Left ventricle myocardium superior (tissue), 1 donor: Measurements from ENCODE around the gene TRIM44. TPM values are rescaled to one million over a fixed set of nuclear protein-coding genes. Genes with fewer than 3 reads are reported as not detected.
"Not testable (repeated sequence)": the region's sequence is repeated elsewhere in the genome, so short reads cannot be mapped to it uniquely, and the experiment has no call there.

Source experiments
- ATAC-seq: fragments of 200-7000 bp; cut with Tn5 transposase; one replicate; pipeline ENCODE4 v1.9.1; 2020; ENCODE audit warnings: mild to moderate bottlenecking, moderate library complexity
- DNase-seq: peaks from one replicate; pipeline ENCODE4 v3.0.0-alpha.2; 2020
- intact Hi-C: fragments of 100-400 bp; cut with micrococcal nuclease; formaldehyde crosslinking; loops from one replicate; pipeline ENCODE4 v1.11.0; 2022
- total RNA-seq: library from RNA; stranded (reverse); fragmentation: NEBNext Ultra II Directional; extraction: Animal tissue kit (Norgen Biotek cat#: 25700); gene quantifications from one replicate; pipeline ENCODE4 v1.2.1, GENCODE V29; 2021
- donor health status: DM: no; HTN: yes; CAD: no; lungs with severe emphysema.

Gene TRIM44
- total RNA-seq, 1 donor from 2014 or later: 38.5 TPM

- peak; percentile 64 for ATAC-seq
- intact Hi-C loops: no loop called here
Measured at GRCh38 chr11:35662061-35662648, 420 bp upstream of the TRIM44 start.

GRCh38 chr11:35663408-35663702 lies 780 bp downstream of the TRIM44 start:
- intact Hi-C loops: no loop called here
- ATAC-seq: no peak
- DNase-seq: no peak

More at GRCh38 chr11:35662061-35662648, 420 bp upstream of the TRIM44 start:
- DNase-seq: no peak

GRCh38 chr11:35664977-35665441 lies 2.4 kb downstream of the TRIM44 start:
- intact Hi-C loops: no loop called here
- DNase-seq (no peak), ATAC-seq (no peak)

DNA sequence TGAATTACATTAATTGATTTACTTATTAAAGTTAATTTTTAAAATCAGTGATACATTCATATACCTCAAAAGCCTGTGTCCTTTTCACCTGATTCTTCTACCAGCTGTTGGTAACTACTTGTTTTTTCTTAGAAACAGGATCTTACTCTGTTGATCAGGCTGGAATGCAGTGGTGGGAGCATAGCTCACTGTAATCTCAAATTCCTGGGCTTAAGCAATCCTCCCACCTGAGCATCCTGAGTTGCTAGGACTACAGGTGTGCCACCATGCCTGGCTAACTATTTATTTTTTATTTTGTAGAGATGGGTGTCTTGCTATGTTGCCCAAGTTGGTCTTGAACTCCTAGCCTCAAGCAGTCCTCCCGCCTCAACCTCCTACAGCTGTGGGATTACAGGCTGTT lies 4.7 kb downstream of the TRIM44 start:
- DNase-seq (no peak), ATAC-seq (no peak)
- intact Hi-C loops: no loop called here

DNA sequence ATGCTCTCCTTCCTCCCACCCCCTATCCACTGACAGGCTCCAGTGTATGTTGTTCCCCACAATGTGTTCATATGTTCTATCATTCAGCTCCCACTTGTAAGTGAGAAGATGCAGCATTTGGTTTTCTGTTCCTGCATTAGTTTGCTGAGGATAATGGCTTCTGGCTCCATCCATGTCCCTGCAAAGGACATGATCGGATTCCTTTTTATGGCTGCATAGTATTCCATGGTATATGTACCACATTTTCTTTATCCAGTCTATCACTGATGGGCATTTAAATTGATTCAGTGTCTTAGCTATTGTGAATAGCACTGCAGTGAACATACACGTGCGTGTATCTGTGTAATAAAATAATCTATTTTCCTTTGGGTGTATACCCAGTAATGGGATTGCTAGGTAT lies 5.8 kb downstream of the TRIM44 start:
- ATAC-seq, DNase-seq, intact Hi-C loops: not testable (repeated sequence)

- ATAC-seq: no peak
- intact Hi-C loops: no loop called here
- DNase-seq: no peak
Measured at GRCh38 chr11:35671396-35672127, 9.0 kb downstream of the TRIM44 start.

DNA sequence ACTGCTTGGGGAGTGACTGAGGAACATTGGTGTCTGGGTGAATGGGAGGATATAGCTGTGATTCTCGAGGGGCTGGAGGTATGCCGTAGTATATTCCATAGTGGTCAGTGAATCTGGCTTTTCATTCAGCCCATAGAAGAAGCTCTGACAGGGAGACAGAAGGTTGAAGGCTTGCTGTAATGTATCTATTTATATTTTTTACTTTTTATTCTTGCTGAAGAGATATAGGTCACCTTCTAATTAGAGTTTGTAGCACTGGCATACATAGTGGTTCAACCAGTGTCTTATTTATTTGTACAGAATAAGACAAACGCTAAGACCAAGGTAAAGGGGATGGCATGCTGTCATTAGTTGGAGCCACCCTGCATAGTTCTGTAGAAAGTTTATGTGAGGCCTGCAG lies 10.0 kb downstream of the TRIM44 start:
- ATAC-seq: peak; percentile 44
- no peak for DNase-seq
- intact Hi-C loops: no loop called here

DNA sequence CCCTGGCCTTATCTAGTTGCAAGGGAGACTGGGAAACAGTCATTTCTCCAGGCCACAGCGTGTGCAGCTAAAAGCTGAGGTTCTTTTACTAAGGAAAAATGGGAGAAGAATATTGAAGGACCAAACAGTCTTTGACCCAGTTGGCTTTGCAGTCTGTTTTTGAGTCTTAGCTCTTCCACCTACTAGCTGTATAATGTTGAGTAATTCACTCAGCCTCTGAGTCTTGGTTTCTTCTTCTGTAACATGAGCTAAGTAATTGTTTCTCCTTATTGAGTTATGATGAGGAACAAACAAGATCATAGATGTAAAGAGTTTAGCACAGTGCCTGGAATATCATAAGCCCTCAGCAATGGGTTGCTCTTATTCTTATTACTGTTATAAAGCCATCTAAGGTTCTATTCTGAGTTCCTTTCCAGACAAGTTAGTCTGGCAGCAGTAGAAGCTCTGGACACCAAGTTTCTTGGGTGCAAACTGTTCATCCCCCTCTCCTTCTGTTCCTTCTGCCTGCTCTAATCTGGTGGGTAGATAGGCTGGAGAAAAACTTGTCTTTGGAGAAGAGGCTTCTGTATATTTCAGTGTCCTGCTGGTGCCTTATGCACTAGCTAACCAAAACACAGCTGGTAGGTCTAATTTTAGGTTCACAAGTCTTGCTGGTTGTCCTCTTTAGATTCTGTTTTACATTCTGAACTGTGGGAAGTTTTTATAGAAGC lies 13.5 kb downstream of the TRIM44 start:
- ATAC-seq (peak; percentile 77), DNase-seq (no peak)
- intact Hi-C loops: no loop called here

DNA sequence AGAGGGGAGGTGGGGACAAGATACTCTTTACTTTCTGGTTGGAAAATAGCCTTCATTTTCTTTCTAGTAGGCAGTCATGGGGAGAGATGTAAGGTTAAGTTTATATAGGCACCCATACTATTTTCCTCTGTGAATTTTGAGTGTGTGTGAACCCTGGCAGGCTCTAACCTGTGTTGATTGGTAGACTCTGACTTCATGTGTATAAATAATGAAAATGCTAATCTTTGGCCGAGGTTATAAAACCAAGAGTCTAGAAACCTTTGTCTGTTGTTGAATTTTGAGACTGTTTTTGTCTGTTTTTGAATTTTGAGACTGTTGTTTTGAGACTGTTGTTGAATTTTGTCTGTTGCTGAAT lies 14.0 kb downstream of the TRIM44 start:
- ATAC-seq: peak; percentile 37
- intact Hi-C loops: no loop called here

GRCh38 chr11:35677904-35678303 lies 15.3 kb downstream of the TRIM44 start:
- intact Hi-C loops: no loop called here
- peak; percentile 16 for ATAC-seq
- no peak for DNase-seq

More for the DNA sequence above, 14.0 kb downstream of the TRIM44 start:
- no peak for DNase-seq

DNA sequence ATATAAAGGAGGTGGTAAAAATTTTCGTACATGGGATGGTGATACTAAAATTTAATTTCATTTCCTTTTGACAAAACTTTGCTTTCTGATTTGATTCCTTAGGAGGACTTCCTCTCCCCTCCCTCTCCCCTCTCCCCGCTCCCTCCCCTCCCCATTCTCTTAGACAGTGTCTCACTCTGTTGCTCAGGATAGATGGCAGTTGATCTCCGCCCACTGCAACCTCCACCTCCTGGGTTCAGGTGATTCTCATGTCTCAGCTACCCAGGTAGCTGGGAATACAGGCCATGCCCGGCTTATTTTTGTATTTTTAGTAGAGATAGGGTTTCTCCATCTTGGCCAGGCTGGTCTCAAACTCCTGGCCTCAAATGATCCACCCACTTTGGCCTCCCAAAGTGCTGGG lies 15.9 kb downstream of the TRIM44 start:
- intact Hi-C loops: no loop called here
- DNase-seq (no peak), ATAC-seq (no peak)

DNA sequence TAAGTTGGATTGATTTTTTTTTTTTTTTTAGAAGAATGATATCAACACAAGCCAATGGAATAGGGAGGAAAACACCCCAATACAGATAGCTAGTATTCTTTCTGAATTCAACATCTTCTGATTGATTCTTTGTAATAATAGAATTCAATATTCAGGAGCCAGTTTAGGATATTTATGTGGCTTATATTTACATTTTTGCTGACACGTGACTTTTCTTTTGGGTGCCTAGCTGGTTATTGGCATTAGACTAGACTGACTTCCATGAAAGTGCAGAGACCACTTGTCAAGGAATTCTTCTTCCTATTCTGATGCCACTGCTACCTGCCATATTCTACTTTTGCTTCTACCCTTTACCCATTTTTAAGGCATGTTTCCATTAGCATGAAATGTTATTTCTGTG lies 16.4 kb downstream of the TRIM44 start:
- ATAC-seq: no peak
- intact Hi-C loops: no loop called here

DNA sequence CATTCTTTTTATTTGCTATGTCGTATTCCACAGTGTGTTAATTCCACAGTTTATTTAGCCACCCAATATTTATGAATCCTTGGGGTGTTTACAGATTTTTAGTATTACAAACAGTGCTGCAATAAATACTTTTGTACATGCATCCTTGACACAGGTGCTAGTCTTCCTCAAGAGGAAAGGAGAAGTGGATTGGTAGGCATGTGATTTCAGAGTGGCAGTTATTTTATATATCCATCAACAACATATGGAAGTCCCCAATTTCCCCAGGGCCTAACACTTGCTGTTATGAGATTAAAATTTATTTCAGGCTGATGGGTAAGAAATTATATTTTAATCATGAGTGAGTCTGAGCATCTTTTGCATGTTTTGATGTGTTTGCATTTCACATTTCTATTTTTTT lies 17.9 kb downstream of the TRIM44 start:
- DNase-seq (no peak), ATAC-seq (no peak)
- intact Hi-C loops: no loop called here

More for the DNA sequence above, 16.4 kb downstream of the TRIM44 start:
- no peak for DNase-seq

DNA sequence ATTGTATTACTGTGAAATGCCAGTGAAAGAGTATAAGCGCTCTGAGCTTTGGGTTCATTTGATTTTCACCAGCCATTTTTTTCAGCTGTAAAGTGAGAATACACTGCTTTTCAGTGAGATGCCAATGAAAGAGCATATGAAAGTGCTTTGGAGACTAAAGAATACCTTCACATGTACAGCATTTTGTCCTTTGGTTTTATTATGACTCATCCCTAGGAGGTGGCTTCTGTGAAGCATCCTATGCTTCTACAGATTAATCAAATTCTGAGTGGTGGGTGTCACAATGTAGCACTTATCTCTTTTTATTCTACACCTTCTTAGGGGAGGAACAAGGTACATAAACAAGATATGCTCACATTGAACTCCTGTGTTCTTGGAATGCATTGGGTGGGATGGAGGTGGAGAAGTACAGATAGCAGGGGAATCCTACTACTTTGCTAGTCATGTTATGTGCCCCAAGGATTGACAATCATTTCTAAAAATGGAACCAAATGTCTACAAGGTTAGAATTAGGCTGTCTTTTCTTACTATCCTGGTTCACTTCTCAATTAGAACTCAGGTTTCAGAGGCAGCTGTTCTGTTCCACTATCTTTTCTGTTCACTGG lies 18.7 kb downstream of the TRIM44 start:
- no peak for DNase-seq
- intact Hi-C loops: no loop called here
- ATAC-seq: no peak

GRCh38 chr11:35682230-35683173 lies 19.9 kb downstream of the TRIM44 start:
- intact Hi-C loops: no loop called here
- no peak for DNase-seq
- ATAC-seq: peak; percentile 63

DNA sequence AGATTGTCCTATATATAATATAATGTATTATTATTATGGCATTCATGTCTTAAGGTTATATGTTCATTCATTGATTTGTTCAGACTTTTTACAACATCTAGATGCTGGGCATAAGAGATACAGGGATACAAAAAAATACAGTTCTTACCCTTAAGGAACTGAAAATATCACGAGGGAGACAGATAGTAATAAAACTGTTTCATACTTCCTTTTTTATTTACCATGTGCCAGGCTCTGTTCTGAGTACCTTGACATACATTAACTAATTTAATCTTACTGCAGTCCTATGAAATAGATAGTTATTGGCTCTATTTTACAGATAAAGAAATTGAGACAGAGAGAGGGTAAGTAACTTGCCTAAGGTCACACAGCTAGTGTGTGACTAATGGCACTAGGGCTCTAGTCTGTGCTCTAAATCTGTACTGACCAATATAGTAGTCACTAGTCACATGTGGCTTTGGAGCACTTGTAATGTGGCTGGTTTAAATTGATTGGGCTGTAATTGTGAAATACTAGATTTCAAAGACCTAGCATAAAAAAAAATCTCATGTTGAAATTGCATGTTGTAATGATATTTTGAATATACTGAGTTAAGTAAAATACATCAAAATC lies 21.3 kb downstream of the TRIM44 start:
- no peak for ATAC-seq
- intact Hi-C loops: no loop called here
- no peak for DNase-seq

DNA sequence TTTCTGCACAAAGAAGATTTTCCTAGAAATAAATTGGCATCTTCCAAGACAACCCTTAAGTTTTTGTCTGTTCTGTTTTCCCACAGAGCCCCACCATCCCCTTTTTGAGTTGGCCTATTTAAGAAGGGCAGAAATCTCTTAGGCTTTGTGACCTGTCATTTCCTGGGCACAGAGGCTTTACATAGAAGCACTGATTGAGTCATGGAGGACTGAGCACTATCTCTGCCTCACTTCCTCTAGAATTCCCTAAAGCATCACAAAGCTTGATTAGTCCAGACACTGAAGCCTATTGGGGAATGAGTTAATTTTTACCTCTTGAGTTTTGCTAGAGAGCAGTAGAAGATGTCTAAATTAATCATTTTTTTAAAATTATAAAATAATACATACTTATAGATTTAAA lies 25.4 kb downstream of the TRIM44 start:
- no peak for ATAC-seq
- intact Hi-C loops: no loop called here

GRCh38 chr11:35689081-35689996 lies 26.8 kb downstream of the TRIM44 start:
- no peak for DNase-seq
- intact Hi-C loops: no loop called here
- no peak for ATAC-seq

More for the DNA sequence above, 25.4 kb downstream of the TRIM44 start:
- no peak for DNase-seq
